GM21423 (cell line): ENCODE results near the gene MYEF2.

ENCODE experiments used
- ATAC-seq: cut with Tn5 transposase; IDR thresholded peaks from one replicate; pipeline ENCODE4 v1.9.1; 2021; ENCODE audit warnings: mild to moderate bottlenecking, moderate library complexity; ENCODE audit not compliant: unreplicated experiment

Gene MYEF2

DNA sequence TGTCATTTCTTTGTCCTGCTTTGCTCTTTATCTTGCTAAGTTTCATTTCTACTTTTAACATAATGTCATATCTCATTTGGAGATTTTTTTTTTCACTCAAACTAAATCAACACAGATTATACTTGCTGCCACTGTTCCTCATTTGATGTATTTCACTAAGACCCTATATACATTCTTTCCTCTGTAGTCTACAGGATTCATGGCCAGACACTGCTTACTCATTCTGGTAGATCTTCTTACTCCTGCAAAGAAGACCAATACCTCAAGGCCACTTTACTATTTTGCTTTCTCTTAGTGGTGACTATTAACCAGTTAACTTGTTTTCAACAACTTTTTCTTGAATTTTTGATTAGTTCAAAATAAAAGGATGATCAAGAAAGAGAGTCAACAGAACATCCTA, 30.7 kb downstream of the MYEF2 start:
- no peak for ATAC-seq

DNA sequence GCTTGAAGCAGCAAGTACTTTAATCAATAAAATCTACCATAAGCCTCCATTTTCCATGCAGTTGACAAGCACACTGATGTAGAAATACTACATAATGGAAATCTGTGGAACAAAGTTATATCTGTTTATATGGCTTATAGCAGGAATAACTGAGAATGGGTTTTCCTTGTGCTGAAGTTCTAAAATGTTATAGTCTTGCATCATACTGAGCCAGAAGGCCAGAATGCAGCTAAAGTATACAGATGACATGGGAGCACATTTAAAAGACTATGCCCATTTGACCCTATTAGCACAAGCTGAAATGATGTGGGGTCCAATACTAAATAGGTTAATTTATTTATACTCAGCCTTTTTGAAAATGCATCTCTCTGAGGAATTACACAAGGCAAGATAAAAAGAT, 32.2 kb downstream of the MYEF2 start:
- ATAC-seq = no peak

GRCh38 chr15:48144889-48145288, 33.2 kb downstream of the MYEF2 start:
- peak; percentile 85 for ATAC-seq

DNA sequence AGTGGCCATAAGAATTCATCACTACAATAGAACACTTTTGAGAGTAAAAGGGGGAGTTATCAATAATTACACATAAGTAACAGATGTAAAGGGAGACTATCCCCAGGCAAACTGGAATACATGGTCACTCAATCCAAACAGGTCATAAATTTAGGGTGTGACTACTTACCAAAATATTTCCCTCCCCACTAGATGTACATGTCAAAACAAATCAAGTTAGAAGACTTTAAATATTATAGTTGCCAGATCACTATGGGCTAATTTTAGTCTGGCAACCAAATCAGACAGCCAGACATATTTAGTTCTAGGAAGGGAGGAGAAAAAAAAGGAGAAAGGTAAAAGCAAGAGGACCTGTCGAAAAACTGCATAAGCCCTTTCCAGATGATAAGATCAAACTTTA, 34.2 kb downstream of the MYEF2 start:
- ATAC-seq = no peak

GRCh38 chr15:48132874-48133273, 45.2 kb downstream of the MYEF2 start:
- ATAC-seq = no peak

GRCh38 chr15:48131324-48131723, 46.8 kb downstream of the MYEF2 start:
- no peak for ATAC-seq

DNA sequence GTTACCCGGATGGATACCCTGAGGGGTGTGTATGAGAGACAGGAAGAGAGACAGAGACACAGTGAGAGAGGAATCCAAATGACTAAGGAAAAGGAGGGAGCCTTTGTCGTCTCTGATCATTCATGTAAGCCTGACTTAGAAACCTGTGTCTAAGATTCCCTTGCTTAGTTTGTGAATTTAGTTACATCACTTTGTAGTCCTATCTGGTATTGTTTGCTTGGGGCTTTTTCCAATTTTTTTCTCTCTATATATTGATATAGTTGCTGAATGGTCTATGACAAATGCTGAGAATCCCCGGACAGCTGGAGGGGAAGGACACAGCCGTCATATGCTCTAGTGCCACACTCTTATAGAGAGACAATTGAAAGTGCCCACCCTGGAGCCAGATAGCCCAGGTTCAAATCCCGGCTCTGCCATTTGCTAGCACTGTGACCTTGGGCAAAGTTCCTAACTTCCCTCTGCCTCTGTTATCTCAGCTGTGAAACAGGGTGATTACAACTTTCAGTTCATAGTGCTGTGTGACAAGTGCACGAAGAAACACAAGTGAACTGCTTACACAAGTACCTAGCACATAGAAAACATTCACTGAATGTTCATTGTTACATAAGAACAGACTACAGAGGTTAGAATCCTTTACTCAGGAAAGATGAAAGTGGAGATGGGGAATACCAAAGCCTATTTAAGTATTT, 51.3 kb downstream of the MYEF2 start:
- no peak for ATAC-seq

- no peak for ATAC-seq
Observed at GRCh38 chr15:48121849-48122248, 56.2 kb downstream of the MYEF2 start.

- no peak for ATAC-seq
Observed at GRCh38 chr15:48120745-48121144, 57.4 kb downstream of the MYEF2 start, which contains the start of gene SLC24A5. SLC24A5 (plus strand) TSS chr15:48120990; CDS start chr15:48121045, 55 bp downstream.

GRCh38 chr15:48119277-48119676, 58.8 kb downstream of the MYEF2 start:
- no peak for ATAC-seq

- no peak for ATAC-seq
Observed at GRCh38 chr15:48112242-48112641, 65.9 kb downstream of the MYEF2 start.

- no peak for ATAC-seq
Observed at GRCh38 chr15:48109856-48110531, 68.1 kb downstream of the MYEF2 start.

- no peak for ATAC-seq
Observed at GRCh38 chr15:48109212-48109611, 68.9 kb downstream of the MYEF2 start.

- ATAC-seq = no peak
Observed at GRCh38 chr15:48105936-48106335, 72.2 kb downstream of the MYEF2 start.

- no peak for ATAC-seq
Observed at GRCh38 chr15:48103647-48104046, 74.4 kb downstream of the MYEF2 start.

GRCh38 chr15:48102167-48102566, 75.9 kb downstream of the MYEF2 start:
- no peak for ATAC-seq

GRCh38 chr15:48101376-48101961, 76.6 kb downstream of the MYEF2 start:
- no peak for ATAC-seq

GRCh38 chr15:48097264-48097663, 80.8 kb downstream of the MYEF2 start:
- ATAC-seq = no peak

GRCh38 chr15:48096813-48097212, 81.3 kb downstream of the MYEF2 start:
- ATAC-seq = no peak

GRCh38 chr15:48096355-48096786, 81.7 kb downstream of the MYEF2 start:
- peak; percentile 87 for ATAC-seq

- no peak for ATAC-seq
Observed at GRCh38 chr15:48091522-48091921, 86.6 kb downstream of the MYEF2 start.

GRCh38 chr15:48090666-48091065, 87.4 kb downstream of the MYEF2 start:
- no peak for ATAC-seq
